Suprapubic skin (tissue), 4 donors: ENCODE data around the gene AKIP1.
"Not testable (repeated sequence)": the region's sequence is repeated elsewhere in the genome, so short reads cannot be mapped to it uniquely, and the experiment has no call there.

ENCODE experiments used
- CTCF ChIP-seq, 2 donors: fragments of 200-600 bp in 1 of 2; fragments of 450-650 bp in 1 of 2; sonication (generic) in 1 of 2; IDR thresholded peaks; one replicate each; pipeline ENCODE4 v1.5.1; 2016 to 2019; ENCODE audit warnings: antibody characterized with exemption in 2 of 2, mild to moderate bottlenecking in 1 of 2, moderate library complexity in 1 of 2
- EP300 ChIP-seq: sonication (generic); formaldehyde crosslinking; IDR thresholded peaks from one replicate; pipeline ENCODE4 v1.6.1; 2017; ENCODE audit warnings: antibody characterized with exemption
- POLR2A ChIP-seq, 2 donors: fragments of 450-650 bp; IDR thresholded peaks; one replicate each; pipeline ENCODE4 v1.6.1; 2017; ENCODE audit warnings: antibody characterized with exemption in 2 of 2, mild to moderate bottlenecking in 2 of 2, moderate library complexity in 2 of 2
- POLR2AphosphoS5 ChIP-seq, 3 donors: sonication (generic); formaldehyde crosslinking; IDR thresholded peaks; one replicate each; pipeline ENCODE4 v1.6.1; 2017; ENCODE audit warnings: antibody characterized with exemption in 3 of 3

GRCh38 chr11:8891185-8891584 is 19.8 kb upstream of the AKIP1 start:
- not testable (repeated sequence) for TF ChIP-seq CTCF (IDR thresholded peaks at IDR 0.05); POLR2A (IDR thresholded peaks at IDR 0.05); POLR2AphosphoS5 (IDR thresholded peaks at IDR 0.05); EP300
